ENCODE results near the gene HMOX2.

HMOX2 gene

GRCh38 chr16:4505356-4506147, 29.4 kb downstream of the HMOX2 start:
- peak; percentile 54 for DNase-seq

GRCh38 chr16:4506450-4506849, 30.3 kb downstream of the HMOX2 start:
- DNase-seq = peak; percentile 44

GRCh38 chr16:4507588-4508345, 31.6 kb downstream of the HMOX2 start:
- DNase-seq = no peak

- DNase-seq = no peak
Measured at GRCh38 chr16:4508806-4509205, 32.6 kb downstream of the HMOX2 start.

GRCh38 chr16:4509420-4509819, 33.2 kb downstream of the HMOX2 start:
- DNase-seq = no peak

GRCh38 chr16:4510131-4510530, 33.9 kb downstream of the HMOX2 start:
- DNase-seq = no peak

- no peak for DNase-seq
Measured at GRCh38 chr16:4510747-4511426, 34.7 kb downstream of the HMOX2 start.

- DNase-seq = no peak
Measured at GRCh38 chr16:4511441-4512082, 35.4 kb downstream of the HMOX2 start.

GRCh38 chr16:4512473-4512872, 36.3 kb downstream of the HMOX2 start:
- no peak for DNase-seq

GRCh38 chr16:4513086-4513860, 37.1 kb downstream of the HMOX2 start:
- DNase-seq = no peak

- DNase-seq = no peak
Measured at GRCh38 chr16:4513881-4514280, 37.7 kb downstream of the HMOX2 start.

- no peak for DNase-seq
Measured at GRCh38 chr16:4514606-4515005, 38.4 kb downstream of the HMOX2 start.

- no peak for DNase-seq
Measured at GRCh38 chr16:4515611-4516233, 39.5 kb downstream of the HMOX2 start.

GRCh38 chr16:4517812-4518680, 41.8 kb downstream of the HMOX2 start:
- no peak for DNase-seq

- DNase-seq = no peak
Measured at GRCh38 chr16:4519274-4520058, 43.3 kb downstream of the HMOX2 start.

GRCh38 chr16:4520913-4521312, 44.7 kb downstream of the HMOX2 start:
- DNase-seq = no peak

- DNase-seq = no peak
Measured at GRCh38 chr16:4522051-4522581, 45.9 kb downstream of the HMOX2 start.

- no peak for DNase-seq
Measured at GRCh38 chr16:4523686-4524085, 47.5 kb downstream of the HMOX2 start.

- DNase-seq = no peak
Measured at GRCh38 chr16:4524571-4524970, 48.4 kb downstream of the HMOX2 start.

- no peak for DNase-seq
Measured at GRCh38 chr16:4525069-4525468, 48.9 kb downstream of the HMOX2 start.

All from activated T-cell treated with anti-CD3 and anti-CD28 coated beads for 4 hours (primary cell).